Measurements from ENCODE around the gene TRMT1.
A peak's percentile ranks its signal among the peaks of the same experiment; 100 is the strongest.

Gene TRMT1

DNA sequence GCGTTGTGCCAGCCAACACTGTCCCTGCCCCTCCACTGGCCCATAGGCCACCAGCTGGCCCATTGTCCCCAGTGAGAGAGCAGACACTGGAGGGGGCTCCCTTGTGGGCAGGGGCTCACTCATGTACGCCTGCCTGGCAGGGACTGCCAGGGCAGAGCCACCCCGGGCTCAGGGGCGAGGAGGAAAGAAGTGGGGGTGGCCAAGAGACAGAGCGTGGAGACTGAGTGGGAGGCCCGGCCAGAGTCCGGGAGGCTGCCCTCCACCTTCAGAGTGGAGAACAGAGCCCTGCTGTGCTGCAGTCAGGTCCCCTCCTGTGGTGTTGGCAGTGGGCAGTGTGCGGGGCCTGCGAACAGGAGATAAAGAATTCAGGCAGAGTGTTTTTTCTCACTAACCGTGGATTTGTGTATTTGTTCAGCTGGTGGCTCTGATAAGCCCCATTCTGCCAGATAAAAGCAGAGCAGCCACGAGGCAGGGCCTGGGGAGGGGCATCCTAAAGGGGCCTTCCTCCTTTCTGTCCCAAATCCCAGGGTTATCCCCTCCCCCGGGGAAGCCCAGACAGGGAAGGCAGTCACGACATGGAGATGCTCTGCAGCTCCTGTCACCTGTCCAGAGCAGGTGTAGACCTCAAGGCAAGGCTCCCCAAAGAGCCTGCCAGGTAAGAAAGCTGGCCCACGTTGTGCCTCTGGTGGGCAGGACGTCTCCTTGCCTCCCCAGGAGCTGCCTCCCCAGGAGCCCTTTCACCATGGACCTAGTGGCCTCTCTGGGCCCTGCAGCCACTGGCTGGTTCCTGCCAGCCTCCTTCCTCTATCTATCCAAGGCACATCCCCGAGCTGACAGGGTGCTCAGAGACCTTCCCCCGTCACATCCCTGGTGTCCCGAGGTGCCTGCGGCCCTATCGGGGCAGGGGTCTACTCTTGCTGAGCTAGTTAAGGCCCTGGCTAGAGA is 46.9 kb downstream of the TRMT1 start:
- DNase-seq: peak; percentile 54

DNA sequence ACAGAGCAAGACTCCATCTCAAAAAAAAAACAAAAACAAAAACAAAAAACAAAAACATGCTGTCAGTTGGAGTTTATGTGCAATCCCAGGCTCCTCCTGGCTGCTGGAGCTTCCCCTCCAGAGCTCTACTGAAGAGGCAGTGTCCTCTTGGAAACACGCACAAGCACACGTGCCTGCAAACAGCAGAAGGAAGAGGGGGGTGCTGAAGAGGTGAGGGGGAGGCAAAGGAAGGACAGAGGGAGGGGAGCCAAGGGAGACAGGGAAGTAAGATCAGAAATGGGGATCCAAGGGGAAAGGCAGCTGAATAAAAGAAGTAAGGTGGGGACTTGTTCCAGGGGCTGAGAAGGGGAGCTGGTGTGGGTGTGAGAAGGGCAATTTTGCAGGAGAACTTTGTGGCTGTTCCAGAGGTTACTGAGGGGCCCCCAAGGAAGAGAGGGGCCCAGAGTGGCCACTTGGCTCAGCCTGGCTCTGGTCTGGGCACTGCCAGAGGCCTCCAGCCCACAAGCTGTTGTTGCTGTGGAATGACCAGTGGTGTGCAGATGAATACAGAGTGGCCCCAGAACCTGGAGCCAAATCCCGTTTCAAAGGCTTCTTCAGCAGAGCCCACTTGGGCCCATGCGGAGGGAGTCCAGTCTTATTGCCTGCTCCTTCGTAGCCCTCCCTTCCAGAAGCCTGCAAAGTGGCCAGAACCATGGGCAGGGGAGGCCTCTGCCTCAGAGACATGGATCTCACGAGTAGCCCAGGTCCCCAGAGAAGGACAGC is 48.3 kb downstream of the TRMT1 start:
- DNase-seq: no peak

DNA sequence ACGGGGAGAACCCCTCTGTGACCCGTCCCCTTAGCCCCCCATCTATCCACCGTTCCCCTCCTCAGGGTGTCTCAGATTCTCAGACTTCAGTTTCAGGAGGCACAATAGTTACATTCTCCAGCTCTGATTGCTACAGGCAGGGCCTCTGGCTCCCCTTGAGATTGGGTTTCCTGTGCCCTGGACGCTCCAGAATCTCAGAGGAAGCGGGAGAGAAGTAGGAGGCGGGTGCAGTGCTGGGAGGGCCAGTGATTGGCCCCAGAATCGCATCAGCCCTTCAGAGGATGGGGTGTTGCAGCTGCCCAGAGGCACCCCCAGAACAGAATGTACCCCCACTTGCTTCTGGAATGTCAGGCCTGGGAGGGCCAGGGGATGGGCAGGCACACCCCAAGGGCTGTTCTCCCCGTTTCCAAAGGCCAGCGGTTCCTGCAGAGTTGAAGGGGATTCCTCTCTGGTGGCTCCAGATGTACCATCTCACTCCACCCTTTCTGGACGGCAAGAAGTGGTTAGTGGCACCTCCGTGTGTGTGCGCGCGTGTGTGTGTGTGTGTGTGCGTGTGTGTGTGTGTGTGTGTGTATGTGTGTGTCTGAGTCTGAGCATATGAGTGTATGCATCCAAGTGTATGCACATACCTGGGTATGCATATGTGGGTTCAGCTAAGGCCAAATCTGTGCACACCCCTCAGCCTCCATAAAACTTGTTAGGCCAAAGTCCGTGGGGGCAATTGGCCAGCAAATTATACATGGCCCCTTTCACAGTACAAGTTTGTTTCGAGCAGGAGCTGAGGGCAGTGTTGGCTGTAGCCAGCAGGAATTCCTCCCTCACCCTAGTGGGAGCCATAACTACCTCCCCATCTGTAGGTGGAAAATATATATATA is 49.4 kb downstream of the TRMT1 start:
- no peak for DNase-seq

- DNase-seq: no peak
Measured at GRCh38 chr19:13066226-13066625, 50.3 kb downstream of the TRMT1 start.

- DNase-seq: no peak
Measured at GRCh38 chr19:13064092-13064489, 52.4 kb downstream of the TRMT1 start.

DNA sequence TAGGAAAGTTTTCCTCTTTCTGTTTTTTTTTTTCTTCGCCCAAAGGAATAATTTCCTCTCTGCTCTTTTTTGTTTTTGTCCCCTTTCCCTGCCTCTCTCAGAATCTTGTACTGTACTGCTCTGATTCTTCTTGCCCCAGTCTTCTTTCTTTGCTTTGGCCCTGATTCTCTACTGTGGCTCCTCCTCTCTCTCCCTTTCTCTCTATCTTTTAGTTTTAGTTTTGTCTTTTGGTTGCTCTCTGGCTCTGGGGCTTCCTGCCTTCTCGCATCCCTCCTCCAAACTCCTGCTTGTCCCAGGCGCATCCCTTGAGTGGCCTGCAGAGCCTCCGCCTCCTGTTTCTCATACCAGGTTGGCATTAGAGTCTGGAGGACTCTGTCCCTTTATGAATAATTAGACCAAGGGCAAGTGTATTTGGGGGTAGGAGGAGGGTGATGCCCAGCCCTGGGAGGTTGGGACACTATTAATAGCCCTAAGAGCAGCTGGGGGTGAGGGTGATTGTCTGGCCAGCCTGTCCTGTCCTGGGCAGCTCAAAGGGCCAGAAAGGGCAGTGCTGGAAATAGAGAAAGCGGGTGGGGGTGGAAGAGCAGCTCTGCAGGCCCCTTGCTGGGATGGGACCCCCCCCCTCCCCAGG is 53.0 kb downstream of the TRMT1 start:
- no peak for DNase-seq

- no peak for DNase-seq
Measured at GRCh38 chr19:13062317-13062716, 54.2 kb downstream of the TRMT1 start.

GRCh38 chr19:13060964-13061927 is 55.3 kb downstream of the TRMT1 start:
- DNase-seq: peak; percentile 90

- DNase-seq: no peak
Measured at GRCh38 chr19:13060233-13060963, 56.1 kb downstream of the TRMT1 start.

DNA sequence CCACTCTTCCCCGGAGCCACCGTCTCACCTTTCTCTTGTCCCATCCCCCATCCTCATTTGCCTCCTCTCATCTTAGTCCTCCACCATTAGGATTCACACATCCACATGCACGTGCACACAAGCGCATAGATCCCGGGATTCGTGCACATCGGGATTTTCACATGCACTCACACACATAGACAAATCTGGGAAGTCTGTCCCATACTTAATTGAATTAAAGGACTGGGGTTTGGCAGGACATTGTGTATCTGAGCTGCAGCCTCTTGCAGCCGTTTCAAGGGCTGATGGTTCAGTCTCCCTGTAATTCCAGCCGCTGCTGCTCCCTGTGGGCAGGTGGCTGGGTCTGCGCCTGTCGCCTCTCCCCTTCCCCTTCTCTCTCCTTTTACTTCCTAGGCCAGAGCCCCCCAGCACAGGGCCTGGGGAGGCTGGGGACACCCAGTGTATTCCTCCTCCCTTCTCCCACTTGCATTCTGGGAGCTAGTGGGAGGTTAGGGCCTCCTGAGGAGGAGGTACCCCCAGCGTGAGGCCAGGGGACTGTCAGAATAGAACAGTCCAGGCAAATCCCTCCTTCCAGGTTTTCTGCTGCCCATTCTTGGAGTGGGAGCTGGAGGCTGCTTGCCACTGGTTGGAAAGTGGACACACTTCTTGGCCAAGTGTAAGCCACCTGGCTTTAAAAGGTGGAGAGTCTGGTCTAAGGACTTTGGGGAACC is 57.4 kb downstream of the TRMT1 start:
- peak; percentile 33 for DNase-seq

GRCh38 chr19:13057744-13058143 is 58.8 kb downstream of the TRMT1 start:
- DNase-seq: peak; percentile 82

DNA sequence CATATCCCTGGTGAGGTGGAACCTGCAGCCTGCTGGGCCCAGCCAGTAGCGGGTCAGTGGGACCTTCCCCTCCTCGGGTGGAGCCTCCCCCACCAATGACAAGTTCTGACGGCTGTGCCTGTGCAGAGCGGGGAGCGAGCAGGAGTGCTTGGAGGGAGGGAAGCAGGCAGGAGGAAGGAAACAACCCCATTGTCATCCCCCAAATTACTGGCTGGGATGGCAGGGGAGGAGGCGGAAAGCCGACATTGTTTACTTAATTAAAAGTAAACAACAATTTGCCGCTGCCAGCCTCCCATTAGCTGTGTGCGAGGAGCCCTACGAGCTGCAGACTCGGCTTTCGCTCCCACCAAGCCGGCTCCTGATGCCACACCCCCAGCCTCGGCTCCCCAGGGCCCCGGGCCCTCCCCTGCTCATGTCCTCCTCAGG is 59.4 kb downstream of the TRMT1 start:
- peak; percentile 98 for DNase-seq

- peak; percentile 20 for DNase-seq
Measured at GRCh38 chr19:13056052-13056660, 60.4 kb downstream of the TRMT1 start.

GRCh38 chr19:13055213-13056051 is 61.1 kb downstream of the TRMT1 start:
- peak; percentile 26 for DNase-seq

All from NCI-H69 (cell line).